HCT116 (cell line): ENCODE data around the gene BBS9.

Experiments used
- CTCF ChIP-seq, 3 experiments: fragments of 200-600 bp in 1 of 3; sonication (generic) in 1 of 3; IDR thresholded peaks in 2 of 3; conservative IDR thresholded peaks in 1 of 3; 2 replicates each; pipeline ENCODE4 v1.5.1; 2012 to 2017; ENCODE audit warnings: low read depth in 2 of 3, low read length in 2 of 3, antibody characterized with exemption in 1 of 3, borderline replicate concordance in 1 of 3, control low read depth in 1 of 3, mild to moderate bottlenecking in 1 of 3, mixed read lengths in 1 of 3, mixed run types in 1 of 3, moderate library complexity in 1 of 3; ENCODE audit not compliant: insufficient read depth in 1 of 3
- POLR2A ChIP-seq: IDR thresholded peaks from 2 replicates; pipeline ENCODE4 v1.7.0; 2011; ENCODE audit warnings: borderline replicate concordance; ENCODE audit not compliant: insufficient read depth, insufficient read length; ENCODE audit errors: extremely low read depth
- POLR2AphosphoS5 ChIP-seq: IDR thresholded peaks from 2 replicates; pipeline ENCODE4 v1.6.1; 2011; ENCODE audit warnings: mild to moderate bottlenecking, low read depth, low read length, moderate library complexity
- YY1 ChIP-seq: IDR thresholded peaks from 2 replicates; pipeline ENCODE4 v1.6.1; 2011; ENCODE audit warnings: low read length, low read depth, moderate library complexity, mild to moderate bottlenecking; ENCODE audit not compliant: insufficient replicate concordance; ENCODE audit errors: extremely low read depth

- TF ChIP-seq CTCF (IDR thresholded peaks at IDR 0.05 in 2 of 3, conservative IDR thresholded peaks at IDR 0.05 in 1 of 3; ENCODE audit: borderline replicate concordance in 1 of 3, insufficient read depth in 1 of 3, low read depth in 2 of 3, low read length in 2 of 3) = no peak
- no peak for TF ChIP-seq POLR2AphosphoS5
- no peak for TF ChIP-seq POLR2A
- TF ChIP-seq YY1 = no peak
These were observed 510.3 kb downstream of the BBS9 start for GRCh38 chr7:33639552-33640197.
